ENCODE data around the gene TBCD. TPM values are rescaled to one million over a fixed set of nuclear protein-coding genes. Genes with fewer than 3 reads are reported as not detected.

Gene TBCD
- polyA plus RNA-seq, 1 donor from 2014 or later: 67.2 TPM

DNA sequence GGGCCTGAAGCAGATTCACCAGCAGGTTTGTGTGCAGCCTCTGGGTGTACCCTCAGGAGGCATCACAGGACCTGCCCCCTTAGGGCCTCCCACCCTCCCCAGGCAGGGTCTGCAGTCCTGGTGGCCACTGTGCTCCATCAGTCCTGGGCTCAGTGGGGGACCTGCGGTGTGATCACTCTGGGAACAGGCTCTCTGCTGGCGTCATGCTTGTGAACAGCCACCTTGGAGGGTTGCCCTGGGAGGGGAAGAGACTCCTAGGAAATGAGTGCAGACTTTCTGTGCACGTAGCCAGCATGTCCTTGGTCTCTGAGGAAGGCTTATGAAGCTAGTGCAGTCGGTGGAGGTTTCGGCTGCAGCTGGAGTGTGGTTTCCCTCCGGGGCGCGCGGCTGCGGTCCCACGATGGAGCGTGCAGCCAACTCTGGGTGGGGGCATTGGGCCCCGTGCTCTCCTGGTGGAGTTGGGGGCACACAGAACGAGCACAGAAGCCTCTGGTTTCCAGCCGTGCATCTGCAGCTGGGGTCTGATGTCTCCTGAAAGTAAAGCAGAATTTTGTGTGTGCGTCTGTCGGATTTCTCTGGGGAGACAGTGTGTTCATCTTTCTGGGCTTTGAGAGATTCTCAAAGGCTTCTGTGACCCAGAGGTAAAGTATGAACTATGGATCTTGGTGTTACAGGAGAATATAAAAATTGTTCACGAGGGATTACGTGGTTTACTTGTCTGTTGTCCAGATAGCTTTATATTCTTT is 156.1 kb downstream of the TBCD start:
- no peak overlapping the region for H3K4me3 ChIP-seq (ENCODE audit: low read length)
- TF ChIP-seq SMC3 (conservative IDR thresholded peaks at IDR 0.05; ENCODE audit: poor library complexity): no peak
- TF ChIP-seq, protein P1, sequence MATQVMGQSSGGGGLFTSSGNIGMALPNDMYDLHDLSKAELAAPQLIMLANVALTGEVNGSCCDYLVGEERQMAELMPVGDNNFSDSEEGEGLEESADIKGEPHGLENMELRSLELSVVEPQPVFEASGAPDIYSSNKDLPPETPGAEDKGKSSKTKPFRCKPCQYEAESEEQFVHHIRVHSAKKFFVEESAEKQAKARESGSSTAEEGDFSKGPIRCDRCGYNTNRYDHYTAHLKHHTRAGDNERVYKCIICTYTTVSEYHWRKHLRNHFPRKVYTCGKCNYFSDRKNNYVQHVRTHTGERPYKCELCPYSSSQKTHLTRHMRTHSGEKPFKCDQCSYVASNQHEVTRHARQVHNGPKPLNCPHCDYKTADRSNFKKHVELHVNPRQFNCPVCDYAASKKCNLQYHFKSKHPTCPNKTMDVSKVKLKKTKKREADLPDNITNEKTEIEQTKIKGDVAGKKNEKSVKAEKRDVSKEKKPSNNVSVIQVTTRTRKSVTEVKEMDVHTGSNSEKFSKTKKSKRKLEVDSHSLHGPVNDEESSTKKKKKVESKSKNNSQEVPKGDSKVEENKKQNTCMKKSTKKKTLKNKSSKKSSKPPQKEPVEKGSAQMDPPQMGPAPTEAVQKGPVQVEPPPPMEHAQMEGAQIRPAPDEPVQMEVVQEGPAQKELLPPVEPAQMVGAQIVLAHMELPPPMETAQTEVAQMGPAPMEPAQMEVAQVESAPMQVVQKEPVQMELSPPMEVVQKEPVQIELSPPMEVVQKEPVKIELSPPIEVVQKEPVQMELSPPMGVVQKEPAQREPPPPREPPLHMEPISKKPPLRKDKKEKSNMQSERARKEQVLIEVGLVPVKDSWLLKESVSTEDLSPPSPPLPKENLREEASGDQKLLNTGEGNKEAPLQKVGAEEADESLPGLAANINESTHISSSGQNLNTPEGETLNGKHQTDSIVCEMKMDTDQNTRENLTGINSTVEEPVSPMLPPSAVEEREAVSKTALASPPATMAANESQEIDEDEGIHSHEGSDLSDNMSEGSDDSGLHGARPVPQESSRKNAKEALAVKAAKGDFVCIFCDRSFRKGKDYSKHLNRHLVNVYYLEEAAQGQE (IDR thresholded peaks at IDR 0.05; ENCODE audit: borderline replicate concordance): no peak
- no peak for TF ChIP-seq POLR2AphosphoS5 (IDR thresholded peaks at IDR 0.05)
- TF ChIP-seq MXI1 (conservative IDR thresholded peaks at IDR 0.05; ENCODE audit: poor library complexity, severe bottlenecking): no peak
- TF ChIP-seq, protein P2, sequence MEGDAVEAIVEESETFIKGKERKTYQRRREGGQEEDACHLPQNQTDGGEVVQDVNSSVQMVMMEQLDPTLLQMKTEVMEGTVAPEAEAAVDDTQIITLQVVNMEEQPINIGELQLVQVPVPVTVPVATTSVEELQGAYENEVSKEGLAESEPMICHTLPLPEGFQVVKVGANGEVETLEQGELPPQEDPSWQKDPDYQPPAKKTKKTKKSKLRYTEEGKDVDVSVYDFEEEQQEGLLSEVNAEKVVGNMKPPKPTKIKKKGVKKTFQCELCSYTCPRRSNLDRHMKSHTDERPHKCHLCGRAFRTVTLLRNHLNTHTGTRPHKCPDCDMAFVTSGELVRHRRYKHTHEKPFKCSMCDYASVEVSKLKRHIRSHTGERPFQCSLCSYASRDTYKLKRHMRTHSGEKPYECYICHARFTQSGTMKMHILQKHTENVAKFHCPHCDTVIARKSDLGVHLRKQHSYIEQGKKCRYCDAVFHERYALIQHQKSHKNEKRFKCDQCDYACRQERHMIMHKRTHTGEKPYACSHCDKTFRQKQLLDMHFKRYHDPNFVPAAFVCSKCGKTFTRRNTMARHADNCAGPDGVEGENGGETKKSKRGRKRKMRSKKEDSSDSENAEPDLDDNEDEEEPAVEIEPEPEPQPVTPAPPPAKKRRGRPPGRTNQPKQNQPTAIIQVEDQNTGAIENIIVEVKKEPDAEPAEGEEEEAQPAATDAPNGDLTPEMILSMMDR (IDR thresholded peaks at IDR 0.05; ENCODE audit: poor library complexity, severe bottlenecking): no peak
- no peak for TF ChIP-seq RAD21 (conservative IDR thresholded peaks at IDR 0.05)
- no peak for TF ChIP-seq EZH2 (IDR thresholded peaks at IDR 0.05; ENCODE audit: borderline replicate concordance, insufficient read depth, low read length, poor library complexity, severe bottlenecking)
- no peak for TF ChIP-seq TAF1 (IDR thresholded peaks at IDR 0.05; ENCODE audit: low read depth)
- no peak for TF ChIP-seq EP300 (conservative IDR thresholded peaks at IDR 0.05; ENCODE audit: poor library complexity, severe bottlenecking)
- H3K36me3 ChIP-seq (ENCODE audit: insufficient read depth, low read length): no peaks in the 10 kb centered on the region
- no peaks in the 10 kb centered on the region for H3K9me2 ChIP-seq (ENCODE audit: insufficient read depth, low read length)
- H3K4me2 ChIP-seq (ENCODE audit: low read length): no peak overlapping the region
- no peak overlapping the region for H3K9ac ChIP-seq (ENCODE audit: low read length)
- no peak overlapping the region for H3K27ac ChIP-seq (ENCODE audit: low read length)
- H2AFZ ChIP-seq (ENCODE audit: low read depth, low read length): no peak overlapping the region
- no peaks in the 10 kb centered on the region for H3K9me3 ChIP-seq (ENCODE audit: low read length)
- H3K79me2 ChIP-seq (replicated peaks; ENCODE audit: insufficient read depth, low read length): no peaks in the 10 kb centered on the region
- H3F3A ChIP-seq (ENCODE audit: insufficient read depth, low read length, poor library complexity, severe bottlenecking): no peaks in the 10 kb centered on the region
- H3K27me3 ChIP-seq (ENCODE audit: insufficient read depth, low read depth, low read length): no peaks in the 10 kb centered on the region
- no peaks in the 10 kb centered on the region for H4K20me1 ChIP-seq (ENCODE audit: insufficient read depth)

DNA sequence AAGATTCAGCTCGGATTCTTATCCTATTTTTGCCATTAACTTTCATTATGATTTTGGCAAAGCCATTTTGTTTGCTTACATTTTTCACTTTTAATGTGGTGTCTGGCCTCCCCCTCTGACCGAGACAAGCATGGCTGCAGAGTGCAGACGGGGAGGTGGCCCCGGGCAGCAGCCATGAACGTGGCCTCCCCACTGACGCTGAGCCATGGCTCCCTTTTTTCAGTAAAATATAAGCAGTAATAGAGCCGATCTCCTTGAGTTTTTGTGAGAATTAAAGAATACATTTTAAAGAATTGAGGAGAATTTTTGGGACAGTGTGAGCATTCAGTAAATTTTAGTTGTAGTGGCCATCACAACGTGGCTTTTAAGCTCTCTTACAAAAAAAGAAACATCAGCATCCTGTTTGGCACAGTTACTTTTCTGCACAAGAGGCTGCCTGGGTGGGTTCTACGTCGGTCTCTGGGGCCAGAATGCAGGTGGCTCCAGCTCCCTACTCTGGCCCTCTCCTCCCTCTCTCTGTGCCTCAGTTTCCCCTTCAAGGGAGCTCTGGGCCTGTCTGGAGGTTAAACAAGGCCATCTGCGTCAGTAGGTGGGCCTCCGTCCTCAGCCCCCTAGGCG is 156.8 kb downstream of the TBCD start:
- Histone ChIP-seq H4K20me1 (ENCODE audit: insufficient read depth) (no peaks in the 10 kb centered on the region), H3K27ac (ENCODE audit: low read length) (no peak overlapping the region), H3K9ac (ENCODE audit: low read length) (no peak overlapping the region), H3F3A (ENCODE audit: insufficient read depth, low read length, poor library complexity, severe bottlenecking) (no peaks in the 10 kb centered on the region), H3K4me2 (ENCODE audit: low read length) (no peak overlapping the region), H2AFZ (ENCODE audit: low read depth, low read length) (no peak overlapping the region), H3K36me3 (ENCODE audit: insufficient read depth, low read length) (no peaks in the 10 kb centered on the region), H3K9me2 (ENCODE audit: insufficient read depth, low read length) (no peaks in the 10 kb centered on the region), H3K27me3 (ENCODE audit: insufficient read depth, low read depth, low read length) (no peaks in the 10 kb centered on the region), H3K79me2 (replicated peaks; ENCODE audit: insufficient read depth, low read length) (no peaks in the 10 kb centered on the region), H3K9me3 (ENCODE audit: low read length) (no peaks in the 10 kb centered on the region), H3K4me3 (ENCODE audit: low read length) (no peak overlapping the region)
- TF ChIP-seq, protein P1 (IDR thresholded peaks at IDR 0.05; ENCODE audit: borderline replicate concordance): no peak
- TF ChIP-seq TAF1 (IDR thresholded peaks at IDR 0.05; ENCODE audit: low read depth): no peak
- no peak for TF ChIP-seq EZH2 (IDR thresholded peaks at IDR 0.05; ENCODE audit: borderline replicate concordance, insufficient read depth, low read length, poor library complexity, severe bottlenecking)
- TF ChIP-seq MXI1 (conservative IDR thresholded peaks at IDR 0.05; ENCODE audit: poor library complexity, severe bottlenecking): no peak
- TF ChIP-seq, protein P2 (IDR thresholded peaks at IDR 0.05; ENCODE audit: poor library complexity, severe bottlenecking): no peak
- TF ChIP-seq POLR2AphosphoS5 (IDR thresholded peaks at IDR 0.05): no peak
- no peak for TF ChIP-seq EP300 (conservative IDR thresholded peaks at IDR 0.05; ENCODE audit: poor library complexity, severe bottlenecking)
- TF ChIP-seq SMC3 (conservative IDR thresholded peaks at IDR 0.05; ENCODE audit: poor library complexity): no peak
- TF ChIP-seq RAD21 (conservative IDR thresholded peaks at IDR 0.05): no peak

Data from neural cell (in vitro differentiated cells).